Measurements from ENCODE around the gene RPS6KA2. TPM values are rescaled to one million over a fixed set of nuclear protein-coding genes. Genes with fewer than 3 reads are reported as not detected.

The RPS6KA2 gene
- total and polyA plus RNA-seq, 2 experiments from 2014 or later = 12.5 to 25.3 TPM

- H3K79me2 ChIP-seq (replicated peaks; ENCODE audit: insufficient read depth) = peaks cover 43% of the 10 kb centered on the region
- H3K4me1 ChIP-seq (ENCODE audit: insufficient read depth) = peaks cover 6% of the 10 kb centered on the region; the same call in 1 of the 2 replicates
- no peak overlapping the region for H2AFZ ChIP-seq
- TF ChIP-seq NANOG (IDR thresholded peaks at IDR 0.05; ENCODE audit: borderline replicate concordance) (no peak), EZH2 (IDR thresholded peaks at IDR 0.05; ENCODE audit: low read depth, unreplicated experiment) (no peak), REST (IDR thresholded peaks at IDR 0.05; ENCODE audit: unreplicated experiment) (no peak), STAT1 (IDR thresholded peaks at IDR 0.05; ENCODE audit: unreplicated experiment) (no peak), ZNF331 (CRISPR knock-in tag; IDR thresholded peaks at IDR 0.05; ENCODE audit: low read depth) (no peak), ZNF462 (CRISPR knock-in tag; IDR thresholded peaks at IDR 0.05) (no peak), JUNB (IDR thresholded peaks at IDR 0.05; ENCODE audit: unreplicated experiment) (no peak), EZH2phosphoT487 (IDR thresholded peaks at IDR 0.05; ENCODE audit: unreplicated experiment) (no peak), ETS1 (IDR thresholded peaks at IDR 0.05) (no peak), POLR2AphosphoS5 (IDR thresholded peaks at IDR 0.05; ENCODE audit: low read depth) (no peak), CREB1 (CRISPR knock-in tag; IDR thresholded peaks at IDR 0.05; ENCODE audit: low read depth) (no peak), ZNF114 (CRISPR knock-in tag; IDR thresholded peaks at IDR 0.05) (no peak), CTCF (conservative IDR thresholded peaks at IDR 0.05; ENCODE audit: low read depth in 2 of 2) (no peak)
- H3K27me3 Mint-ChIP-seq (ENCODE audit: insufficient read depth, low read depth, poor library complexity) = peaks cover 3% of the 10 kb centered on the region
- H3K4me3 ChIP-seq = no peak overlapping the region
- no peak overlapping the region for H3K4me2 ChIP-seq
- H3F3A ChIP-seq (replicated peaks; ENCODE audit: low read depth) = 0 out of 2 replicates have a peak, but pooled peaks cover 3% of the 10 kb centered on the region
- no peaks in the 10 kb centered on the region for H3K36me3 ChIP-seq (ENCODE audit: insufficient read depth)
- H4K20me1 ChIP-seq (replicated peaks; ENCODE audit: insufficient read depth) = peaks cover 15% of the 10 kb centered on the region
- no peaks in the 10 kb centered on the region for H3K9me2 ChIP-seq (ENCODE audit: insufficient read depth)
- ATAC-seq = no peak
- DNase-seq (ENCODE audit: low spot score) = no peak
- H3K4me3 Mint-ChIP-seq = no peak overlapping the region
- H3K27ac Mint-ChIP-seq = no peak overlapping the region; the same call in 1 of the 2 replicates
- peaks cover 51% of the 10 kb centered on the region for H3K4me1 Mint-ChIP-seq
- no peak overlapping the region for H3K27ac ChIP-seq (ENCODE audit: low read depth)
- H3K36me3 Mint-ChIP-seq (ENCODE audit: low read depth) = no peaks in the 10 kb centered on the region; the same call in 2 of the 3 replicates
- H3K27me3 ChIP-seq (ENCODE audit: insufficient read depth) = no peaks in the 10 kb centered on the region
- H3K9me3 Mint-ChIP-seq = no peaks in the 10 kb centered on the region
Measured at GRCh38 chr6:166567107-166567506, 59.9 kb downstream of the RPS6KA2 start.
